GM18868 (cell line): ENCODE measurements around the gene KIFC1.

Source experiments
- ATAC-seq: cut with Tn5 transposase; IDR thresholded peaks from one replicate; pipeline ENCODE4 v1.9.1; 2021; ENCODE audit warnings: mild to moderate bottlenecking, moderate library complexity; ENCODE audit not compliant: unreplicated experiment

The KIFC1 gene

DNA sequence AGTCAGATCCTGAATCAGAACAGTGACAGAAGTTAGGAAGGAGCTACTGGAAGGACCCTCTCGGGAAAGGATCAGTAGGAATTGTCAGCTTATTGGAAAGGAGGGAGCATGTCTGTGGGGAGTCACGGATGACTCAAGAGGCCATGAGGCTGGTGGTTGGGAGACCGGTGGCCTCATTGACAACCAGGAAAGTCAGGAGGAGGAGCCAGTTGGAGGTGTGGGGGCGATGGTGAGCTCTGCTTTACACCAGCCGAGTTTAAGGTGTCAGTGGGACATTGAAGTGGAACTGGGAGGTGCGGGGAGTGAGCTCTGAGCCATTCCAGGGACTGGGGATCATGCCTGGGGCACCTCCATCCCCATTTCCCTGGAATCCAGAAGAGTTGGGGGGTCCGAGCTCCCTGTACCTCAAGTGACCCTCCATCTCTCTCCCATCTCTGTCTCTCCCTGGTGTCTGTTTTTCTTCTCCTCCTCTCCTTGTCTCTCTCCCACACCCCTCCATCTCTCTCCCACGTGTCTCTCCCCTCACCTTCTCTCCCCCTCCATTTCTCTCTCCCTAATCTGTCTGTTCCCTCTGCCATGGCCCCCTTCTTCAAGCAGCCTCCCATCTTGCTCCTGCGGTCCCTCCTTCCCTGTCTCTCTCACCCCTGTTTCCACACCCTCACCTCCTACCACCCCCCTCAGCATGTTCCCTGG lies 48.5 kb downstream of the KIFC1 start:
- no peak for ATAC-seq

DNA sequence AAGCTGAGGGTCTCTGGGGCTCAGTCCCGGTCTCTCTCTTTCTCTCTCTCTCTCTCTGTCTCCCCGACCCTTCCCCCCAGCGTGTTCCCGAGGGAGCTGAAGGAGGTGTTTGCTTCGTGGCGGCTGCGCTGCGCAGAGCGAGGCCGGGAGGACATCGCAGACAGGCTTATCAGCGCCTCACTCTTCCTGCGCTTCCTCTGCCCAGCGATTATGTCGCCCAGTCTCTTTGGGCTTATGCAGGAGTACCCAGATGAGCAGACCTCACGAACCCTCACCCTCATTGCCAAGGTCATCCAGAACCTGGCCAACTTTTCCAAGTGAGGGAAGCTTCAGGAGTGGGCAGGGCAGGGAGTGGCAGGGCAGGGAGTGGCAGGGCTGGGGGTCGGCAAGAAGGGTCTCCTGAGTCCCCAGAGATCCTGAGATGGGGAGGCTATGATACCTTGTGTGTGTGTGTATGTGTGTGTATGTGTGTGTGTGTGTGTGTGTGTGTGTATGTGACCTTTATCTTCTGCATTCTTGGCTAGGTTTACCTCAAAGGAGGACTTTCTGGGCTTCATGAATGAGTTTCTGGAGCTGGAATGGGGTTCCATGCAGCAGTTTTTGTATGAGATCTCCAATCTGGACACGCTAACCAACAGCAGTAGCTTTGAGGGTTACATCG lies 49.2 kb downstream of the KIFC1 start:
- no peak for ATAC-seq

GRCh38 chr6:33441457-33441856 lies 49.8 kb downstream of the KIFC1 start:
- no peak for ATAC-seq

DNA sequence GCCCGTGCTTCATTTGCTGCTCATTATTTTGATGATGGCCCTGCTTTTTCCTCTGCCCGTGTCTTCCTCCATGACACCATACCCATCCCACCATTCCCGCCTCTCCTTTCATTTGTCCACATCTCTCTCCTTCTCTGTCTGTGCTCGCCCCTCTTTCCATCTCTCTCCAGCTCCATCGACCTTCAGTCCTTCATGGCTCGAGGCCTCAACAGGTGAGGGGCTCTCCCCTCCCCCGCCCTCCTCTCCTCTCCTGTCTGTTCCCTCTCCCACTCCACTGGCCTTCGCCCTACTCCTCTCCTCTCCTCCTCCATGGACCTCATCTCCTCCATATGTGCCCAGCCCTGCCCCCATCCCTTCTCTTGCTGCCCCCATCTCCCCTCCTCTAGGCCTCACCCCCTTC lies 50.7 kb downstream of the KIFC1 start:
- ATAC-seq, result no peak

- ATAC-seq, result no peak
Observed at GRCh38 chr6:33443025-33443424, 51.4 kb downstream of the KIFC1 start.

DNA sequence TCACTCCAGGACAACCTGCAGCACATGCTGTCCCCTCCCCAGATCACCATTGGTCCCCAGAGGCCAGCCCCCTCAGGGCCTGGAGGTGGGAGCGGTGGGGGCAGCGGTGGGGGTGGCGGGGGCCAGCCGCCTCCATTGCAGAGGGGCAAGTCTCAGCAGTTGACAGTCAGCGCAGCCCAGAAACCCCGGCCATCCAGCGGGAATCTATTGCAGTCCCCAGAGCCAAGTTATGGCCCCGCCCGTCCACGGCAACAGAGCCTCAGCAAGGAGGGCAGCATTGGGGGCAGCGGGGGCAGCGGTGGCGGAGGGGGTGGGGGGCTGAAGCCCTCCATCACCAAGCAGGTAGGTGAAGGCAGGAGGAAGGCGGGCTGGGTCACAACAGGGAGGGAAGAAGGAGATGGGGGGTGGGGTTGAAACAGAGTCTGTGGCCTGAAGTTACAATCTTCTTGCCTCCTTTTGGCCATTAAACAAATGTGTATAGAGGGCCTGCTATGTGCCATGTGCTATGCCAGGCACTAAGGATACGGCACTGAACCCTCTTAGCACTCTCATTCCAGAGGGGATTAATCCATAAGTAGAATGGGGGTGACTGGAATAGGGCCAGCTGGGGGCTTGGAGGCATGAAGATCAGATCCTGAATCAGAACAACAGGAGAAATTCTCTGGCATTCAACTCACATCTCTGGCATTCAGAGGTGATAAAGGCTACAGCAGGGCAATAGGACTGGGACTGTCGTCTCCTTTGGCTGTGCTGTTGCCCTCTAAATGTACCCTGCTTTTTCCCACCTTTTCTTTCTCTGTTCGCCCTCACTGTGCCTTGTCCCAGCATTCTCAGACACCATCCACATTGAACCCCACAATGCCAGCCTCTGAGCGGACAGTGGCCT lies 52.2 kb downstream of the KIFC1 start:
- no peak for ATAC-seq

DNA sequence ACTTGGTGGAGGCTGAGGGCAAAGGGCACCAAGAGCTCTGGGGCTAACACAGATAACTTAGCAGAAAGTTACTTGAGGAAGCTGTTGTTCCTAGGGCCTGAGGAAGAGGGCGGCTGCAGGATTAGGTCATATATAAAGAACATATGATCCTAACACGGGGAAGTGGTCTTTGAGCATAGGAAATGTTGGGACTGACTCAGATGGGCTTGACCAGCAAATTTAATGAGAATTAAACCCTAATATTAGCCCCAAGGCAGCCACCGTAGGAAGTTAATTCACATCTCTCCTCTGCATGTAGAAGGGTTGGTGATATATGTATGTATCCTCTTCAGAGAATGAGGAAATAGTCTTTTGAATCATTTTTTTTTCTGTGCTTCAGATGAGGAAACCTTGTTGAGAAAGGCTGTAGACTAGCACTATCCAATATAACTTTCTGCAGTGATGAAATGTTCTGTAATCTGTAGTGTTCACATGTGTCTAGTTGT lies 53.5 kb downstream of the KIFC1 start:
- no peak for ATAC-seq

DNA sequence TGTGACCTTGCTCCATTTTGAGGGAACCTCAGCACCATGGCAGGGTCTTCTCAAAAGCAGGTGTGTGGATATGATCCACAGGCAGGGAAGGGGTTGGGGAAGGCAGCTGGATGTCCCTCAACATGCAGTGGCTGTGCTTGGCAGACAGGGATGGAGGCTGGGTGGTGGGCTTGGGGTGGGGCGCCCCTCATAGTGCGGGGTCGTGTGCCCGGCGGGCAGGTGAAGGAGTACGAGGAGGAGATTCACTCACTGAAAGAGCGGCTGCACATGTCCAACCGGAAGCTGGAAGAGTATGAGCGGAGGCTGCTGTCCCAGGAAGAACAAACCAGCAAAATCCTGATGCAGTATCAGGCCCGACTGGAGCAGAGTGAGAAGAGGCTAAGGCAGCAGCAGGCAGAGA lies 54.7 kb downstream of the KIFC1 start:
- no peak for ATAC-seq

DNA sequence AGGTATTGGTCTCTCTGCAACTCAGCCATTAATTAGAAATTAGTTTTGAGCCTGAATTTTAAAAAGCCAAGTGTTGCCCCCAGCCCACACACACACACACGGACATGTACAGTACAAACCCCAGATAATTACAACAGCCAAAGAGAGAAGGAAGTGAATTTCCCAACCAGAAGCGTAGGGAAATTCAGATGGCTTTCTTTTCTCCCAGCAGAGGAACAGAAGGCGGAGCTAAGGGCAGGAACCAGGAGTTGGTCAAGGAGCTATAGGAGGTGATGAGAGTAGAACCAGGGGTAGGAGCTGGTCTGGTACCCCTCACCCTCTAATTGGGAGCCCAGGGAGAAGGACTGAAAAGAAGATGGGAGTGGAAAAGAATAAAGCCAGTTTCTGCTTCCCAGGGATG lies 58.8 kb downstream of the KIFC1 start:
- no peak for ATAC-seq

- ATAC-seq, result no peak
Observed at GRCh38 chr6:33451606-33452005, 60.0 kb downstream of the KIFC1 start.

GRCh38 chr6:33452496-33452895 lies 60.9 kb downstream of the KIFC1 start:
- no peak for ATAC-seq

- no peak for ATAC-seq
Observed at GRCh38 chr6:33453393-33454008, 61.9 kb downstream of the KIFC1 start.

DNA sequence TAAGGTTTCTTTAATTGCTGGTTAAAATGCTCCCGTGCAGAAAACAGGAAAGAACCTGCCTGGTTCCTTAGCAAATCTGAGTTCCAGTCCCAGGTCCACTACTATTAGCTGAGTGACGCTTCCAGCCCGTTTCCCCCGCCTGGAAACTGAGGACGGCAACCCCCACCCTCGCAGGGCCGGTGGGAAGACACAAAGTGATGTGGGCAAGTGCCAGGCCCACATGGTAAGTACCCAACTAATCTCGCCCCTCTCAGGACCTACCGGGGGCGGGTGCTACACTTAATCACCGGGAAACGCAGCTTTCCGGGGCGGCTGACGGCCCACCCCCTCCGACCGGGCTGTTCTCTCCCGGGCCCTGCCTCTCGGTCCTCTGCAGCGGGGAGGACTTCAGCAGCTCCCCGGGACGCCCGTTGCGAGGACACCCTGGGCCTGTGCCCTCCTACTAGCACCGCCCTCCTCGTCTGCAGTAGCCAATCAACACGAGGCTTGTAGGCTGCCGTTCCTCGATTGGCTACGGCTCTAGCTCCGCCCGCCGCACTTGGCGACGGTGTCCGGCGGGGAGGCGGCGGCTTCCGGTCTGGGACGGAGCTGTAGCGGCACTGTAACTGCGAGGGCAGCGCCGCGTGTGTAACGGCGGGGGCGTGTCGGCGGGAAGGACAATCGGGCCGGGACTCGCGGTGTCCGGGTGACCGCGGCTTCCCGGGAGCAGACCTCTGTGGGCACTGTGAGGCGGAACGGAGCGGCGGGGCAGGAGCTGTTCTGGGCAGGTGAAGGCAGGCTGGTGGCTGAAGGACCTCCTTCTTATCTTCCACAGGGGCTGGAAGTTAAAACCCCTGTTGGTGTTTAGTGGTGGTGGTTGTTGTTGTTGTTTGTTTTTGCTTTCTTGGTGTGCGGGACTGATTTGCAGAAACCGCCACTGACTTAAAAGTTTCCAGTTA lies 62.7 kb downstream of the KIFC1 start, which contains the start of gene ZBTB9:
ZBTB9 (plus strand) TSS at position 568 of the 938 bp plus-strand sequence. CDS start 525 bp downstream, outside the sequence.
- peak; percentile 98 for ATAC-seq

- ATAC-seq, result no peak
Observed at GRCh38 chr6:33455051-33455450, 63.4 kb downstream of the KIFC1 start.

GRCh38 chr6:33456156-33456555 lies 64.5 kb downstream of the KIFC1 start:
- ATAC-seq, result no peak

DNA sequence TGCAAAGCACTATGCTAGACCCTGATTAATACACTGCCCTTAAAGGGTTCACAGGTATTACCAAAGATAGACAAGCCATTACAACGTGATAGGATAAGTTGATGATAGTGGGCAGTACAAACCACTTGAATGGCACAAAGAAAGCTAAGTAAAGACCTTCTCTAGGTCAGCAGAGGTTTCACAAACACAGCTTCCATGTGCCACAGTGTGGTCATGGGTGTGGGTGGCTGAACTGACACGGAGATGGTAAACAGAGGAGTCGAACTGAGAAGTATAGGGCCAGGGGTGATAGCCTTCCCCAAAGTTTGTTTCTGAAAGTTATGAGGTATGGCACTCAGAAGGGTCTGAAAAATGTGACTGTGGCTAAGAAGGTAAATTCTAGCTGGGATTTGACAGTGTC lies 67.1 kb downstream of the KIFC1 start:
- no peak for ATAC-seq

DNA sequence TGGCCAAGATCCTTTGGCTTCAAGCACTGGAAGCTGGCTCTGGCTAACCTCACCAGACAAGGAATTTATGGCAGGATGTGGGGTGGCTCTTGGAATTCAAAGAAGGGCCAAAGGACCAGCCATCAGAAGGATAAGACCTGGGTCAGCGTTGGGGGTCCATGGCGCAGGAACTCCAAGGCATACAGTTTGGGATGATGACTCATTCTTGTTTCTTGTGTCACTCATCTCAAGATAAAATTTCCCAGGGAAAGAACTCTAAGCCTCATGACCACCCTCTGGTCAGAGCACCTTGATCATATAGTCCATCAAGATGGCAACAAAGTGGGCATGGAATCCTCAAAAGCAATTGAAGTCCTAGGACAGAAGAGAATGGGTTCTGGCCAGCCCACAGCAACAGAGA lies 67.6 kb downstream of the KIFC1 start:
- ATAC-seq, result no peak
